GM12874 (cell line): ENCODE data around the gene PRKCSH.

Experiments used
- CTCF ChIP-seq: IDR thresholded peaks from 2 replicates; pipeline ENCODE4 v1.5.1; 2011; ENCODE audit warnings: low read depth, mild to moderate bottlenecking, control low read depth, low read length, moderate library complexity; ENCODE audit not compliant: insufficient read depth

PRKCSH gene

GRCh38 chr19:11423164-11423790 lies 12.2 kb upstream of the PRKCSH start:
- TF ChIP-seq CTCF, result no peak

DNA sequence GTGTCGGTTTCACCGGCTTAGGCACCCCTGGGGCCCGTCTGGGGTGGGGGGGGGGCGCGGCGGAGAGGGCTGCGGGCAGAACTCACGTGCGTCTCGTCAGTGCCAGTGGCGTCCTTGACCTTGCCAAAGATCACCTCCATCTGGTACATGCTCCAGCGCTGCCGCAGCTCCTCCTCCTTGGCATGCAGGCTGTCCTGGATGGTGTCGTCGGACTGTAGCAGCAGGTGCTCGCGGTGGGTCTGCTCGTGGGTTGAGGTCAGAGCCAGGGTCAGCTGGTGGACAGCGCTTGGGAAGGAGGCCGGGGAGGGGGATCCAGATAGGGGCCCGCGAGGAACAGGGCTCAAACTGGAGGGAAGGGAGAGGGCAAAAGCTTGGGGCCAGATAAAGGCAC lies 11.6 kb upstream of the PRKCSH start:
- no peak for TF ChIP-seq CTCF

GRCh38 chr19:11425719-11426457 lies 9.5 kb upstream of the PRKCSH start:
- TF ChIP-seq CTCF, result no peak

DNA sequence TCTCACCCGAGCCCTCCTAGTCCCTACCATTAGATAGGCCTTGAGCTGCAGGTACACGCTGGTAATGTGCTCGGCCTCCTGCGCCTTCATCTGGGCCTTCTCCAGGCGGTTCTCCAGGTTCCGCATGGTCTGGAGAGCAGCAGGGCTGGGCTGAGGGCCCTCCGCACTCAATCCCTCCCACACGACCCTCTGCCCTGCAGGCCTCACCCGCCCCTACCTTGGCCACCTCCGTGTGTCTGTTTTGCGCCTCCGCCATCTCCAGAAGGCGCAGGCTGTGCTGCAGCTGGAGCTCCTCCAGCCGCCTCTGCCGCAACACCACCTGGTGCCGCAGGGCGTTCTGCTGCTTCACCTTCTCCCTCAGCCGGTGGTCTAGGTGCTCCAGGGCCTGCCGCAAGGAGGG lies 8.8 kb upstream of the PRKCSH start:
- TF ChIP-seq CTCF, result no peak

GRCh38 chr19:11434703-11435056 lies 755 bp upstream of the PRKCSH start:
- no peak for TF ChIP-seq CTCF

DNA sequence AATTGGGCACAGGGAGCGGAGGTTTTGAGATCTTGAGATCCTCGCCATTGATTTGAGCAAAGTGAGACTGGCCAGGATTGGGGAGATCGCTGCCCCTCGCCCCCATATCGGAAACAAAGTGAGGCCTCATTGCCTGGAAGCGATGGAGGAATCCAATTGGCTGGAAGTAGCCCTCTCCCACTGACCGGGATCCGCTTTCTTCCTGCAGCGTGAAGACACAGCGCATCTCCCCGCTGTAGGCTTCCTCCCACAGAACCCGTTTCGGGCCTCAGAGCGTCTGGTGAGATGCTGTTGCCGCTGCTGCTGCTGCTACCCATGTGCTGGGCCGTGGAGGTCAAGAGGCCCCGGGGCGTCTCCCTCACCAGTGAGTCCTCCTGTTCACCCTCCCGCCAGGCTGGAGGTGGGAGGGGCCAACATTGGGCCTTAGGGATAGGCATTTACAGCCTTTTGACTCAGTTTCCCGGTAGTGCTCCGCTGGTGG lies 438 bp downstream of the PRKCSH start:
- no peak for TF ChIP-seq CTCF

- no peak for TF ChIP-seq CTCF
These were observed 2.5 kb downstream of the PRKCSH start for GRCh38 chr19:11437955-11438354.
